ENCODE results near the gene ADGRB3. TPM values are rescaled to one million over a fixed set of nuclear protein-coding genes. Genes with fewer than 3 reads are reported as not detected.

ADGRB3 gene
- total and polyA plus RNA-seq, 2 donors (not counting 1 experiment from before 2014, with no cell fraction given): not detected

DNA sequence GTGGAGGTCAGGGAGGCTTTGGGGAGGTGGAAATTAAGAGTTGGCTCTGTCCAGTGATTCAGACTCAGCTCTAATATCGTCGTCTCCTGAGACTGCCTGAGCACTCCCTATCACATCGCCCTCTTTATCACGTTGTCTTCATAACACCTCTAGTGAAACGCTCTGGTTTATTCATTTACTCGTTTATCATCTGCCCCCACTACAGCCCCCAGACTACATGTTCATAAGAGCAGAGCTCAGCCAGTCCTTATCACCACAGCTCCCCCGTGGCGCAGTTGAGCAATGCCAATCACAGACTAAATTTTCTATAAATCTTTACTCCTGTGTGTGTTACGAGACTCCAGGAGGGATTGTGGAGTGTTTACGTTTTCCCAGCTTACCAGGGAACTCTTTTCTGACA is 316.2 kb downstream of the ADGRB3 start:
- H3K27me3 ChIP-seq (replicated peaks in 1 of 4; ENCODE audit: control extremely low read depth in 1 of 4, control insufficient read depth in 3 of 4, insufficient read depth in 4 of 4, low read length in 3 of 4): no peaks in the 10 kb centered on the region
- no peak for TF ChIP-seq EZH2 (IDR thresholded peaks at IDR 0.05; ENCODE audit: borderline replicate concordance, insufficient read depth, low read depth, low read length, poor library complexity, severe bottlenecking)
- TF ChIP-seq, protein P1, sequence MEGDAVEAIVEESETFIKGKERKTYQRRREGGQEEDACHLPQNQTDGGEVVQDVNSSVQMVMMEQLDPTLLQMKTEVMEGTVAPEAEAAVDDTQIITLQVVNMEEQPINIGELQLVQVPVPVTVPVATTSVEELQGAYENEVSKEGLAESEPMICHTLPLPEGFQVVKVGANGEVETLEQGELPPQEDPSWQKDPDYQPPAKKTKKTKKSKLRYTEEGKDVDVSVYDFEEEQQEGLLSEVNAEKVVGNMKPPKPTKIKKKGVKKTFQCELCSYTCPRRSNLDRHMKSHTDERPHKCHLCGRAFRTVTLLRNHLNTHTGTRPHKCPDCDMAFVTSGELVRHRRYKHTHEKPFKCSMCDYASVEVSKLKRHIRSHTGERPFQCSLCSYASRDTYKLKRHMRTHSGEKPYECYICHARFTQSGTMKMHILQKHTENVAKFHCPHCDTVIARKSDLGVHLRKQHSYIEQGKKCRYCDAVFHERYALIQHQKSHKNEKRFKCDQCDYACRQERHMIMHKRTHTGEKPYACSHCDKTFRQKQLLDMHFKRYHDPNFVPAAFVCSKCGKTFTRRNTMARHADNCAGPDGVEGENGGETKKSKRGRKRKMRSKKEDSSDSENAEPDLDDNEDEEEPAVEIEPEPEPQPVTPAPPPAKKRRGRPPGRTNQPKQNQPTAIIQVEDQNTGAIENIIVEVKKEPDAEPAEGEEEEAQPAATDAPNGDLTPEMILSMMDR (IDR thresholded peaks at IDR 0.05): no peak

DNA sequence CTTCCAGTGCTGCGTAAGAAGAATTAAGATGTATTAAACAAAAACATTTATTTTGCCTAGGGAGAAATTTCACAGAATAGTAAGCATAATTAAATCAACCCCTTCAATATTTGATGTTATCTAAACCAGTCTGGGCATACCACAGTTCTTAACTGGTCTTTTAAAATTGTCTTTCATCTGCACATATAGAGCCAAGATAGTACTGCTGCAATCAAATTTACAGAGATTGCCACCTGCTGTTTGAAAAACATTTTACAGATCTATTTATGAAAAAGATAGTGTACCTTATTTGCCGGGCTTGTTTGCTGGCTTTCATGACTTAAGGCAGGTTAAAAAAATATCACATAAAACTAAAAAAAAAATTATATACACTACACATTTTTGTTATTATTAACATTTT is 323.2 kb downstream of the ADGRB3 start:
- Histone ChIP-seq H3K9ac (ENCODE audit: low read length) (no peak overlapping the region), H2AFZ (ENCODE audit: insufficient read depth, low read depth, low read length, poor library complexity, severe bottlenecking) (no peak overlapping the region), H3K4me2 (replicated peaks; ENCODE audit: low read depth, low read length, poor library complexity, severe bottlenecking) (no peak overlapping the region), H3K9me3 (ENCODE audit: control extremely low read depth in 1 of 3, control insufficient read depth in 2 of 3, insufficient read depth in 1 of 3, low read length in 2 of 3) (no peaks in the 10 kb centered on the region), H3K4me3 (ENCODE audit: control extremely low read depth in 1 of 5, extremely low read depth in 1 of 5, insufficient read depth in 1 of 5, low read depth in 2 of 5, low read length in 4 of 5) (no peak overlapping the region), H3K79me2 (ENCODE audit: control insufficient read depth, insufficient read depth, low read length) (no peaks in the 10 kb centered on the region), H3K4me1 (ENCODE audit: control insufficient read depth in 2 of 2, insufficient read depth in 2 of 2, low read length in 2 of 2) (no peaks in the 10 kb centered on the region), H3K27me3 (replicated peaks in 1 of 4; ENCODE audit: control extremely low read depth in 1 of 4, control insufficient read depth in 3 of 4, insufficient read depth in 4 of 4, low read length in 3 of 4) (no peaks in the 10 kb centered on the region), H4K20me1 (ENCODE audit: control insufficient read depth, insufficient read depth, low read length, poor library complexity, severe bottlenecking) (no peaks in the 10 kb centered on the region), H3K27ac (ENCODE audit: low read length in 2 of 2) (no peak overlapping the region), H3K36me3 (replicated peaks in 1 of 2; ENCODE audit: control extremely low read depth in 1 of 2, control insufficient read depth in 1 of 2, extremely low read depth in 1 of 2, insufficient read depth in 2 of 2, low read length in 1 of 2) (no peaks in the 10 kb centered on the region)
- TF ChIP-seq, protein P1 (IDR thresholded peaks at IDR 0.05): no peak
- TF ChIP-seq EZH2 (IDR thresholded peaks at IDR 0.05; ENCODE audit: borderline replicate concordance, insufficient read depth, low read depth, low read length, poor library complexity, severe bottlenecking): no peak
- DNase-seq (no peak), ATAC-seq (ENCODE audit: low read depth) (no peak)
- Mint-ChIP-seq H3K4me1 (no peaks in the 10 kb centered on the region), H3K4me3 (no peak overlapping the region), H3K27ac (no peak overlapping the region), H3K9me3 (ENCODE audit: insufficient read depth) (no peaks in the 10 kb centered on the region), H3K27me3 (peaks cover 3% of the 10 kb centered on the region)
- intact Hi-C loops (cut with micrococcal nuclease): no loop called here
- CTCF ChIA-PET: no interaction called here
- POLR2A ChIA-PET: no interaction called here
- no CpG with 5 or more reads among the region's 2 CpGs for WGBS (ENCODE audit: insufficient coverage)

More for the DNA sequence above, 316.2 kb downstream of the ADGRB3 start:
- ChIA-PET POLR2A (no interaction called here), CTCF (no interaction called here)
- H3K9me3 Mint-ChIP-seq (ENCODE audit: insufficient read depth): no peaks in the 10 kb centered on the region
- Histone ChIP-seq H3K79me2 (ENCODE audit: control insufficient read depth, insufficient read depth, low read length) (no peaks in the 10 kb centered on the region), H3K36me3 (replicated peaks in 1 of 2; ENCODE audit: control extremely low read depth in 1 of 2, control insufficient read depth in 1 of 2, extremely low read depth in 1 of 2, insufficient read depth in 2 of 2, low read length in 1 of 2) (no peaks in the 10 kb centered on the region), H3K4me3 (ENCODE audit: control extremely low read depth in 1 of 5, extremely low read depth in 1 of 5, insufficient read depth in 1 of 5, low read depth in 2 of 5, low read length in 4 of 5) (no peak overlapping the region), H3K4me2 (replicated peaks; ENCODE audit: low read depth, low read length, poor library complexity, severe bottlenecking) (no peak overlapping the region), H4K20me1 (ENCODE audit: control insufficient read depth, insufficient read depth, low read length, poor library complexity, severe bottlenecking) (no peaks in the 10 kb centered on the region), H3K9ac (ENCODE audit: low read length) (no peak overlapping the region), H3K27ac (ENCODE audit: low read length in 2 of 2) (no peak overlapping the region), H2AFZ (ENCODE audit: insufficient read depth, low read depth, low read length, poor library complexity, severe bottlenecking) (no peak overlapping the region), H3K9me3 (ENCODE audit: control extremely low read depth in 1 of 3, control insufficient read depth in 2 of 3, insufficient read depth in 1 of 3, low read length in 2 of 3) (no peaks in the 10 kb centered on the region), H3K4me1 (ENCODE audit: control insufficient read depth in 2 of 2, insufficient read depth in 2 of 2, low read length in 2 of 2) (no peaks in the 10 kb centered on the region)
- no peaks in the 10 kb centered on the region for H3K4me1 Mint-ChIP-seq
- no peak overlapping the region for H3K4me3 Mint-ChIP-seq
- no peak for DNase-seq
- WGBS (ENCODE audit: insufficient coverage): 87% methylated on average over 4 of the region's 10 CpGs
- peaks cover 3% of the 10 kb centered on the region for H3K27me3 Mint-ChIP-seq
- H3K27ac Mint-ChIP-seq: no peak overlapping the region
- intact Hi-C loops (cut with micrococcal nuclease): no loop called here
- ATAC-seq (ENCODE audit: low read depth): no peak
